Endothelial cell of umbilical vein (primary cell): ENCODE data around the gene GTF3C5. TPM values are rescaled to one million over a fixed set of nuclear protein-coding genes. Genes with fewer than 3 reads are reported as not detected.

Experiments
- BruUV-seq: library from RNA; stranded (reverse); fragments of 400-500 nt; replicated peaks from 2 replicates; lab custom pipeline; 2021; lab: Mats Ljungman, UMichigan
- CTCF ChIA-PET: fragments of 300-600, 350-600 bp; sonication (Branson Sonifier 250); formaldehyde crosslinking; loops from one replicate; lab custom pipeline; 2021; ENCODE audit warnings: antibody characterized with exemption, inconsistent platforms; lab: Charles Lee
- POLR2A ChIA-PET: fragments of 300-600, 350-600 bp; sonication (Branson Sonifier 250); formaldehyde crosslinking; loops from one replicate; lab custom pipeline; 2021; ENCODE audit warnings: antibody characterized with exemption, inconsistent platforms; lab: Charles Lee
- DNase-seq: peaks from one replicate; pipeline ENCODE4 v3.0.0-alpha.2; 2011; ENCODE audit warnings: low read depth, low spot score
- FAIRE-seq: peaks from 2 replicates; lab custom pipeline; 2011; peaks lifted over from hg19 to GRCh38; lab: Jason Lieb, UNC
- H2AFZ ChIP-seq: 2 replicates; pipeline ENCODE4 v1.6.0; 2012; ENCODE audit warnings: low read depth, low read length, control low read depth, inconsistent platforms
- H3K27ac ChIP-seq: 2 replicates; pipeline ENCODE4 v1.5.1; 2011; ENCODE audit warnings: low read depth, mild to moderate bottlenecking, control low read depth, low read length, moderate library complexity; ENCODE audit not compliant: insufficient read depth
- H3K27me3 ChIP-seq, 2 experiments: 2 replicates each; pipeline versions ENCODE4 v1.6.0 to v1.6.1; 2011; ENCODE audit warnings: low read length in 2 of 2, mixed read lengths in 1 of 2; ENCODE audit not compliant: control insufficient read depth in 2 of 2, insufficient read depth in 2 of 2
- H3K36me3 ChIP-seq, 2 experiments: 2 replicates in 1 of 2; 3 replicates in 1 of 2; pipeline ENCODE4 v1.5.1; 2011; ENCODE audit warnings: low read length in 2 of 2, mild to moderate bottlenecking in 1 of 2, moderate library complexity in 1 of 2; ENCODE audit not compliant: control insufficient read depth in 2 of 2, insufficient read depth in 2 of 2; ENCODE audit errors: extremely low read depth in 1 of 2
- H3K4me1 ChIP-seq: 3 replicates; pipeline ENCODE4 v1.5.1; 2011; ENCODE audit warnings: mild to moderate bottlenecking, low read length; ENCODE audit not compliant: control insufficient read depth, insufficient read depth; ENCODE audit errors: extremely low read depth
- H3K4me2 ChIP-seq: 2 replicates; pipeline ENCODE4 v1.6.1; 2011; ENCODE audit warnings: low read length, control low read depth, mixed read lengths; ENCODE audit not compliant: insufficient read depth
- H3K4me3 ChIP-seq, 3 experiments: fragments of 200-600 bp in 1 of 3; sonication (generic), shearing (Covaris generic) in 1 of 3; replicated peaks in 1 of 3; 2 replicates each; pipeline ENCODE4 v1.5.1; 2011 to 2016; ENCODE audit warnings: control low read depth in 3 of 3, low read length in 3 of 3, mild to moderate bottlenecking in 2 of 3, inconsistent platforms in 1 of 3, low read depth in 1 of 3, moderate library complexity in 1 of 3; ENCODE audit not compliant: insufficient read depth in 1 of 3
- H3K79me2 ChIP-seq: 2 replicates; pipeline ENCODE4 v1.6.0; 2012; ENCODE audit warnings: low read length, inconsistent platforms; ENCODE audit not compliant: control insufficient read depth, insufficient read depth
- H3K9ac ChIP-seq: replicated peaks from 2 replicates; pipeline ENCODE3; 2011; ENCODE audit warnings: low read length, control low read depth; ENCODE audit not compliant: insufficient read depth; ENCODE audit errors: extremely low read depth
- H3K9me1 ChIP-seq: replicated peaks from 3 replicates; pipeline ENCODE4 v1.6.0; 2011; ENCODE audit warnings: mild to moderate bottlenecking, low read length; ENCODE audit not compliant: control insufficient read depth, insufficient read depth; ENCODE audit errors: extremely low read depth
- H3K9me3 ChIP-seq: replicated peaks from 2 replicates; pipeline ENCODE4 v1.5.1; 2012; ENCODE audit warnings: low read length, inconsistent platforms; ENCODE audit not compliant: control insufficient read depth, insufficient read depth
- H4K20me1 ChIP-seq: replicated peaks from 2 replicates; pipeline ENCODE3; 2011; ENCODE audit warnings: mild to moderate bottlenecking, low read length; ENCODE audit not compliant: control insufficient read depth, insufficient read depth; ENCODE audit errors: extremely low read depth
- EZH2 ChIP-seq: IDR thresholded peaks from 2 replicates; pipeline ENCODE4 v1.6.1; 2012; ENCODE audit warnings: borderline replicate concordance, low read depth, mild to moderate bottlenecking, moderate library complexity, low read length, inconsistent platforms; ENCODE audit not compliant: severe bottlenecking
- FOS ChIP-seq: IDR thresholded peaks from 2 replicates; pipeline ENCODE4 v1.6.1; 2011; ENCODE audit warnings: mild to moderate bottlenecking, low read length, moderate library complexity, borderline replicate concordance; ENCODE audit not compliant: insufficient read depth
- JUN ChIP-seq: IDR thresholded peaks from 2 replicates; pipeline ENCODE4 v1.6.1; 2011; ENCODE audit warnings: borderline replicate concordance, low read depth; ENCODE audit not compliant: insufficient read length, insufficient read depth
- MAX ChIP-seq: IDR thresholded peaks from 2 replicates; pipeline ENCODE4 v1.6.1; 2011; ENCODE audit not compliant: insufficient read depth, insufficient read length
- MYC ChIP-seq: IDR thresholded peaks from one replicate; pipeline ENCODE4 v1.6.1; 2011; ENCODE audit warnings: mild to moderate bottlenecking, low read depth, low read length
- POLR2AphosphoS5 ChIP-seq: IDR thresholded peaks from 2 replicates; pipeline ENCODE4 v1.6.1; 2012; ENCODE audit warnings: low read depth, mild to moderate bottlenecking, control low read depth, low read length, moderate library complexity; ENCODE audit not compliant: insufficient read depth
- dilution Hi-C: fragments of 300-500 bp; cut with MboI; formaldehyde crosslinking; loops from one replicate; pipeline ENCODE4 v1.15.0; 2019; ENCODE audit warnings: low sequenced_read_pairs; ENCODE audit not compliant: extremely low pct_ligation_motif_present
- intact Hi-C: fragments of 100-400 bp; cut with micrococcal nuclease; formaldehyde crosslinking; loops from one replicate; pipeline ENCODE4 v1.10.0; 2022
- polyA plus RNA-seq, 4 experiments: library from polyadenylated mRNA; depleted of rRNA in 3 of 4; stranded (reverse) in 3 of 4; unstranded in 1 of 4; fragments of >200 nt; gene quantifications; 2 replicates each; pipeline versions ENCODE4 v1.2.1 to v1.2.3, GENCODE V29; 2011 to 2012; ENCODE audit warnings: missing spikeins in 1 of 4
- total RNA-seq: library from RNA; stranded (reverse); gene quantifications from 2 replicates; pipeline ENCODE4 v1.2.3, GENCODE V29; 2021
- TF ChIP-seq, protein P1 (sequence below), 2 donors: IDR thresholded peaks; 1 replicate in 1 of 2; 2 replicates in 1 of 2; pipeline ENCODE4 v1.5.1; 2011; ENCODE audit warnings: low read length in 2 of 2, mild to moderate bottlenecking in 2 of 2, moderate library complexity in 2 of 2, control low read depth in 1 of 2, inconsistent platforms in 1 of 2, low read depth in 1 of 2; ENCODE audit not compliant: insufficient read depth in 1 of 2; ENCODE audit errors: extremely low read depth in 1 of 2

GTF3C5 gene
- total and polyA plus RNA-seq, 2 donors (not counting 3 experiments of a cell fraction or from before 2014, with no cell fraction given), result 65.6 to 73.8 TPM

- H3K27me3 ChIP-seq, result peaks cover 0 to 4% of the 10 kb centered on the region in 2 experiments
- H3K4me3 ChIP-seq, result no peak overlapping the region
- dilution Hi-C loops, result no loop called here
- no peaks in the 10 kb centered on the region for H3K9me1 ChIP-seq
- CTCF ChIA-PET, result interaction anchor here (1.5 to 2.0 kb wide), 2 partner anchors 9 to 35 kb away, joined by 3 to 4 read pairs; no protein-coding TSS in a partner anchor
- H3K27ac ChIP-seq, result no peak overlapping the region
- H2AFZ ChIP-seq, result no peak overlapping the region
- no peaks in the 10 kb centered on the region for H3K9me3 ChIP-seq
- H3K36me3 ChIP-seq, result no peaks in the 10 kb centered on the region
- H3K4me2 ChIP-seq, result no peak overlapping the region
- no TSS peak for BruUV-seq
- DNase-seq (no peak), FAIRE-seq (no peak)
- H4K20me1 ChIP-seq, result no peaks in the 10 kb centered on the region
- POLR2A ChIA-PET, result no interaction called here
- intact Hi-C loops, result no loop called here
- H3K4me1 ChIP-seq, result no peaks in the 10 kb centered on the region
- H3K79me2 ChIP-seq, result no peaks in the 10 kb centered on the region
- no peak overlapping the region for H3K9ac ChIP-seq
- TF ChIP-seq POLR2AphosphoS5, result no peak
- no peak for TF ChIP-seq FOS
- TF ChIP-seq MYC, result no peak
- TF ChIP-seq EZH2, result no peak
- TF ChIP-seq MAX, result no peak
- TF ChIP-seq, protein P1, sequence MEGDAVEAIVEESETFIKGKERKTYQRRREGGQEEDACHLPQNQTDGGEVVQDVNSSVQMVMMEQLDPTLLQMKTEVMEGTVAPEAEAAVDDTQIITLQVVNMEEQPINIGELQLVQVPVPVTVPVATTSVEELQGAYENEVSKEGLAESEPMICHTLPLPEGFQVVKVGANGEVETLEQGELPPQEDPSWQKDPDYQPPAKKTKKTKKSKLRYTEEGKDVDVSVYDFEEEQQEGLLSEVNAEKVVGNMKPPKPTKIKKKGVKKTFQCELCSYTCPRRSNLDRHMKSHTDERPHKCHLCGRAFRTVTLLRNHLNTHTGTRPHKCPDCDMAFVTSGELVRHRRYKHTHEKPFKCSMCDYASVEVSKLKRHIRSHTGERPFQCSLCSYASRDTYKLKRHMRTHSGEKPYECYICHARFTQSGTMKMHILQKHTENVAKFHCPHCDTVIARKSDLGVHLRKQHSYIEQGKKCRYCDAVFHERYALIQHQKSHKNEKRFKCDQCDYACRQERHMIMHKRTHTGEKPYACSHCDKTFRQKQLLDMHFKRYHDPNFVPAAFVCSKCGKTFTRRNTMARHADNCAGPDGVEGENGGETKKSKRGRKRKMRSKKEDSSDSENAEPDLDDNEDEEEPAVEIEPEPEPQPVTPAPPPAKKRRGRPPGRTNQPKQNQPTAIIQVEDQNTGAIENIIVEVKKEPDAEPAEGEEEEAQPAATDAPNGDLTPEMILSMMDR (IDR thresholded peaks at IDR 0.05; ENCODE audit: extremely low read depth in 1 of 2, insufficient read depth in 1 of 2, low read depth in 1 of 2, low read length in 2 of 2), result no peak
- no peak for TF ChIP-seq JUN
Observed at GRCh38 chr9:132986640-132987620, 43.9 kb upstream of the GTF3C5 start.
